Prostate gland (tissue), 2 donors: ENCODE data around the gene TBC1D13. TPM values are rescaled to one million over a fixed set of nuclear protein-coding genes. Genes with fewer than 3 reads are reported as not detected.

Experiments
- DNase-seq: peaks from one replicate; pipeline ENCODE4 v3.0.0-alpha.2; 2019; ENCODE audit warnings: low spot score
- H3K27ac ChIP-seq, 2 donors: fragments of 200-600 bp; sonication (generic); 2 replicates each; pipeline ENCODE4 v1.5.1; 2017 to 2019
- H3K27me3 ChIP-seq: fragments of 200-600 bp; sonication (generic); replicated peaks from 2 replicates; pipeline ENCODE4 v1.5.1; 2019; ENCODE audit not compliant: insufficient read depth
- H3K36me3 ChIP-seq, 2 donors: fragments of 200-600 bp; sonication (generic); 1 replicate in 1 of 2; 2 replicates in 1 of 2; pipeline versions ENCODE4 v1.5.1 to v1.8.1; 2017 to 2019
- H3K4me1 ChIP-seq: fragments of 200-600 bp; sonication (generic); replicated peaks from 2 replicates; pipeline ENCODE4 v1.5.1; 2019
- H3K4me3 ChIP-seq, 2 donors: fragments of 200-600 bp; sonication (generic); 2 replicates each; pipeline ENCODE4 v1.5.1; 2017 to 2019
- H3K9me3 ChIP-seq: fragments of 200-600 bp; sonication (generic); 2 replicates; pipeline ENCODE4 v1.5.1; 2017
- CTCF ChIP-seq, 4 experiments: fragments of 200-600 bp in 2 of 4; fragments of 450-650 bp in 2 of 4; sonication (generic) in 2 of 4; IDR thresholded peaks; 1 replicate in 3 of 4; 2 replicates in 1 of 4; pipeline ENCODE4 v1.5.1; 2016 to 2019; ENCODE audit warnings: antibody characterized with exemption in 4 of 4, mild to moderate bottlenecking in 2 of 4, moderate library complexity in 2 of 4
- POLR2A ChIP-seq: fragments of 450-650 bp; IDR thresholded peaks from one replicate; pipeline ENCODE4 v1.6.1; 2016; ENCODE audit warnings: antibody characterized with exemption, mild to moderate bottlenecking
- POLR2AphosphoS5 ChIP-seq: sonication (generic); formaldehyde crosslinking; IDR thresholded peaks from one replicate; pipeline ENCODE4 v1.6.1; 2017; ENCODE audit warnings: antibody characterized with exemption
- WGBS: methylation state at CpG from one replicate; pipeline ENCODE4 v1.1.5; 2018; 5-methylcytosine and 5-hydroxymethylcytosine counted together
- intact Hi-C: fragments of 100-400 bp; cut with DNase I; formaldehyde crosslinking; loops from one replicate; pipeline ENCODE4 v1.14.2; 2022
- total RNA-seq, 2 donors: library from RNA; depleted of rRNA; stranded (reverse); fragments of >200 nt; gene quantifications; one replicate each; pipeline ENCODE4 v1.1.0, GENCODE V29; 2016

Gene TBC1D13
- total RNA-seq, 2 donors from 2014 or later, result 23.5 to 29.4 TPM

- H3K4me1 ChIP-seq, result no peaks in the 10 kb centered on the region
- H3K27ac ChIP-seq, result no peak overlapping the region
- peaks cover 8 to 19% of the 10 kb centered on the region in 2 donors for H3K36me3 ChIP-seq
- no peaks in the 10 kb centered on the region for H3K27me3 ChIP-seq
- DNase-seq, result no peak
- H3K4me3 ChIP-seq, result no peak overlapping the region
- no peaks in the 10 kb centered on the region for H3K9me3 ChIP-seq
- 90% methylated on average over 2 of the region's 2 CpGs for WGBS
- TF ChIP-seq POLR2AphosphoS5, result no peak
- no peak for TF ChIP-seq POLR2A
- TF ChIP-seq CTCF (IDR thresholded peaks at IDR 0.05), result no peak
- intact Hi-C loops, result no loop called here
Measured at GRCh38 chr9:128809831-128810230, 22.8 kb downstream of the TBC1D13 start.

- Histone ChIP-seq H3K36me3 (peaks cover 6 to 17% of the 10 kb centered on the region in 2 donors), H3K27me3 (no peaks in the 10 kb centered on the region), H3K4me1 (no peaks in the 10 kb centered on the region), H3K4me3 (no peak overlapping the region), H3K9me3 (no peaks in the 10 kb centered on the region), H3K27ac (no peak overlapping the region)
- no peak for TF ChIP-seq POLR2A
- TF ChIP-seq CTCF (IDR thresholded peaks at IDR 0.05), result no peak
- TF ChIP-seq POLR2AphosphoS5, result peak; percentile 64
- intact Hi-C loops, result no loop called here
- DNase-seq, result no peak
- 61% methylated on average over 5 of the region's 5 CpGs for WGBS
Measured at GRCh38 chr9:128810873-128811272, 23.8 kb downstream of the TBC1D13 start.

- intact Hi-C loops, result no loop called here
- Histone ChIP-seq H3K27ac (peak within 1 kb of the TSS; percentile 80 to 82), H3K9me3 (no peaks in the 10 kb centered on the region), H3K27me3 (no peaks in the 10 kb centered on the region), H3K4me3 (peak within 1 kb of the TSS; percentile 54 to 63), H3K36me3 (peaks cover 0 to 4% of the 10 kb centered on the region in 2 donors), H3K4me1 (peaks cover under 1% of the 10 kb centered on the region)
- under 1% methylated on average over 70 of the region's 70 CpGs for WGBS
- DNase-seq, result peak; percentile 96
- TF ChIP-seq CTCF (IDR thresholded peaks at IDR 0.05), result peak; percentile 93 to 100 (median 96)
- TF ChIP-seq POLR2A, result peak; percentile 95
- TF ChIP-seq POLR2AphosphoS5, result peak; percentile 98
Measured at GRCh38 chr9:128818099-128818838, 31.2 kb downstream of the TBC1D13 start, which contains the start of gene ENDOG. ENDOG (plus strand) TSS chr9:128818500; CDS start chr9:128818685, 185 bp downstream.

- Histone ChIP-seq H3K27ac (peak overlapping the region; percentile 80 to 82), H3K9me3 (no peaks in the 10 kb centered on the region), H3K27me3 (no peaks in the 10 kb centered on the region), H3K4me3 (peak overlapping the region; percentile 54 to 63), H3K36me3 (peaks cover 0 to 4% of the 10 kb centered on the region in 2 donors), H3K4me1 (peaks cover 4% of the 10 kb centered on the region)
- DNase-seq, result peak; percentile 23
- TF ChIP-seq CTCF (IDR thresholded peaks at IDR 0.05) (no peak), POLR2A (no peak), POLR2AphosphoS5 (no peak)
- intact Hi-C loops, result no loop called here
- WGBS, result 18% methylated on average over 42 of the region's 90 CpGs
Measured at GRCh38 chr9:128818839-128819715, 32.0 kb downstream of the TBC1D13 start.
